Gastrocnemius medialis (tissue), 4 donors: Measurements from ENCODE around the gene BGLAP. TPM values are rescaled to one million over a fixed set of nuclear protein-coding genes. Genes with fewer than 3 reads are reported as not detected.
A peak's percentile ranks its signal among the peaks of the same experiment; 100 is the strongest.
"Not testable (repeated sequence)": the region's sequence is repeated elsewhere in the genome, so short reads cannot be mapped to it uniquely, and the experiment has no call there.

ENCODE experiments used
- ATAC-seq, 2 donors: fragments of 150-250 bp; one replicate each; pipeline ENCODE4 v1.9.1; 2016
- DNase-seq, 2 donors: peaks; one replicate each; pipeline ENCODE4 v3.0.0-alpha.2; 2019
- H3K27ac ChIP-seq, 4 donors: fragments of 200-600 bp; sonication (generic); 1 replicate in 1 of 4; 2 replicates in 3 of 4; pipeline ENCODE4 v1.5.1; 2016 to 2018; ENCODE audit warnings: mild to moderate bottlenecking in 2 of 4, moderate library complexity in 1 of 4
- H3K27me3 ChIP-seq, 3 donors: fragments of 200-600 bp; sonication (generic) in 2 of 3; 1 replicate in 1 of 3; 2 replicates in 2 of 3; pipeline versions ENCODE4 v1.5.1 to v1.6.0; 2016 to 2019; ENCODE audit warnings: mild to moderate bottlenecking in 1 of 3, moderate library complexity in 1 of 3
- H3K36me3 ChIP-seq, 2 donors: fragments of 200-600 bp; sonication (generic) in 1 of 2; one replicate each; pipeline ENCODE4 v1.5.1; 2017 to 2018
- H3K4me1 ChIP-seq, 2 donors: fragments of 200-600 bp; sonication (generic) in 1 of 2; one replicate each; pipeline ENCODE4 v1.5.1; 2016 to 2017; ENCODE audit warnings: mild to moderate bottlenecking in 2 of 2
- H3K4me3 ChIP-seq, 4 donors: fragments of 200-600 bp; sonication (generic) in 3 of 4; 1 replicate in 1 of 4; 2 replicates in 3 of 4; pipeline ENCODE4 v1.5.1; 2016 to 2019; ENCODE audit warnings: mild to moderate bottlenecking in 2 of 4
- H3K9me3 ChIP-seq, 3 donors: fragments of 200-600 bp; sonication (generic) in 2 of 3; 1 replicate in 1 of 3; 2 replicates in 2 of 3; pipeline ENCODE4 v1.5.1; 2016 to 2019
- POLR2A ChIP-seq, 2 donors: fragments of 450-650 bp; IDR thresholded peaks; one replicate each; pipeline ENCODE4 v1.6.1; 2017; ENCODE audit warnings: antibody characterized with exemption in 2 of 2, mild to moderate bottlenecking in 2 of 2, moderate library complexity in 2 of 2
- in situ Hi-C, 4 donors: fragments of 200-750 bp; cut with MboI; loops; one replicate each; pipeline versions ENCODE4 v1.15.0 to v1.8.0; 2017; ENCODE audit warnings: low sequenced_read_pairs in 4 of 4
- intact Hi-C: fragments of 100-400 bp; cut with DNase I; formaldehyde crosslinking; loops from one replicate; pipeline ENCODE4 v1.15.1; 2023; ENCODE audit warnings: low total_unique reads
- total RNA-seq, 4 donors: library from RNA; depleted of rRNA; stranded (reverse); fragments of >200 nt; gene quantifications; one replicate each; pipeline versions ENCODE4 v1.1.0 to v1.2.3, GENCODE V29; 2016
- TF ChIP-seq, protein P1 (sequence below), 5 experiments: fragments of 450-650 bp in 3 of 5; fragments of 200-600 bp in 2 of 5; sonication (generic) in 2 of 5; IDR thresholded peaks in 4 of 5; conservative IDR thresholded peaks in 1 of 5; 1 replicate in 4 of 5; 2 replicates in 1 of 5; pipeline ENCODE4 v1.5.1; 2016 to 2019; ENCODE audit warnings: antibody characterized with exemption in 5 of 5, mild to moderate bottlenecking in 3 of 5, moderate library complexity in 3 of 5

Gene BGLAP
- total RNA-seq, 4 donors from 2014 or later = not detected

DNA sequence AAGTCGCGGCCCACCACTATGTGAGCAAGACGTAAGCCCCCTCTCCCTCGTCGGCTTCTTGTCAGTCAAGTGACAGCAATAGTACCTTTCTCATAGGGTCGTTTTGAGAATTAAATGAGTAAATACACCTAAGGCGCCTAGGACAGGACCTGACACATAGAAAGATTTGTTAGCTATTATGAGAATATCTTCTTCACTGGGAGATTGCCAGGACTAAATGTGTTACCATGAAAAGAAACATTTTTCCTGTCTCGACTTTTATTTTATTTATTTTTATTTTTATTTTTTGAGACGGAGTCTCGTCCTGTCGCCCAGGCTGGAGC is 28.4 kb upstream of the BGLAP start:
- ATAC-seq = no peak
- intact Hi-C loops = loop anchor here (2.0 to 5.0 kb wide), 5 partner anchors 19 to 116 kb away; partner anchors contain the start of genes SLC25A44 and SMG5

DNA sequence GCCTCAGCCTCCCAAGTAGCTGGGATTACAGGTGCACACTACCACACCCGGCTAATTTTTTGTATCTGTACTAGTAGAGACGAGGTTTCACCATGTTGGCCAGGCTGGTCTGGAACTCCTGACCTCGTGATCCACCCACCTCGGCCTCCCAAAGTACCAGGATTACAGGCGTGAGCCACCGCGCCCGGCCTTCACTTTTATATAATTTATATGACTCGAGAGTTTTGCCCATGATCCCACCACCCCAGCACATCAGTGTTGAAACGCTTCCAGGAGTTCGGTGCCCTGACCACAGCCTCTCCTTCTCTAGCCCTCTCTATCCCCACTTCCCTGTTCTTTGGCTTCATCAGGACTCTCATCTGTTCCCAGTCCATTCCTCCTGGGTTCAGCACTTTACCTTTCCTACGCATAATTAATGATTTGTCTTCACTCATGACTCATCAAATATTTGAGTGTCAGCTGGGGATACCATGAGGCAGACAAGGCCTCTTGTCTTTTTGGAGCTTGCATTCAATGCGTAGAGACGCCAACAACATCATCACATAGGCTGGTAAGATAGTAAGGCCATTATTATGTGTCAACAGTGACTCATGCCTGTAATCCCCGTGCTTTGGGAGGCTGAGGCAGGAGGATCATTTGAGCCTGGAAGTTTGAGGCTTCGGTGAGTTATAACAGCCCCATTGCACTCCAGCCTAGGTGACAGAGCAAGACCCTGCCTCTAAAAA is 27.8 kb upstream of the BGLAP start:
- TF ChIP-seq POLR2A (IDR thresholded peaks at IDR 0.05) = no peak
- TF ChIP-seq, protein P1, sequence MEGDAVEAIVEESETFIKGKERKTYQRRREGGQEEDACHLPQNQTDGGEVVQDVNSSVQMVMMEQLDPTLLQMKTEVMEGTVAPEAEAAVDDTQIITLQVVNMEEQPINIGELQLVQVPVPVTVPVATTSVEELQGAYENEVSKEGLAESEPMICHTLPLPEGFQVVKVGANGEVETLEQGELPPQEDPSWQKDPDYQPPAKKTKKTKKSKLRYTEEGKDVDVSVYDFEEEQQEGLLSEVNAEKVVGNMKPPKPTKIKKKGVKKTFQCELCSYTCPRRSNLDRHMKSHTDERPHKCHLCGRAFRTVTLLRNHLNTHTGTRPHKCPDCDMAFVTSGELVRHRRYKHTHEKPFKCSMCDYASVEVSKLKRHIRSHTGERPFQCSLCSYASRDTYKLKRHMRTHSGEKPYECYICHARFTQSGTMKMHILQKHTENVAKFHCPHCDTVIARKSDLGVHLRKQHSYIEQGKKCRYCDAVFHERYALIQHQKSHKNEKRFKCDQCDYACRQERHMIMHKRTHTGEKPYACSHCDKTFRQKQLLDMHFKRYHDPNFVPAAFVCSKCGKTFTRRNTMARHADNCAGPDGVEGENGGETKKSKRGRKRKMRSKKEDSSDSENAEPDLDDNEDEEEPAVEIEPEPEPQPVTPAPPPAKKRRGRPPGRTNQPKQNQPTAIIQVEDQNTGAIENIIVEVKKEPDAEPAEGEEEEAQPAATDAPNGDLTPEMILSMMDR (IDR thresholded peaks at IDR 0.05 in 4 of 5, conservative IDR thresholded peaks at IDR 0.05 in 1 of 5) = no peak
- in situ Hi-C loops = no loop called here

More for the DNA sequence above, 28.4 kb upstream of the BGLAP start:
- no peaks in the 10 kb centered on the region for H3K27me3 ChIP-seq
- peak overlapping the region; percentile 91 to 99 (median 95) for H3K27ac ChIP-seq
- H3K36me3 ChIP-seq = peaks cover 0 to 12% of the 10 kb centered on the region in 2 donors
- peak overlapping the region; percentile 70 to 92 (median 74) for H3K4me3 ChIP-seq
- peaks cover 24 to 25% of the 10 kb centered on the region in 2 donors for H3K4me1 ChIP-seq
- TF ChIP-seq, protein P1 (IDR thresholded peaks at IDR 0.05 in 4 of 5, conservative IDR thresholded peaks at IDR 0.05 in 1 of 5) = no peak
- TF ChIP-seq POLR2A (IDR thresholded peaks at IDR 0.05) = no peak
- H3K9me3 ChIP-seq = no peaks in the 10 kb centered on the region
- in situ Hi-C loops = no loop called here
- DNase-seq = no peak

DNA sequence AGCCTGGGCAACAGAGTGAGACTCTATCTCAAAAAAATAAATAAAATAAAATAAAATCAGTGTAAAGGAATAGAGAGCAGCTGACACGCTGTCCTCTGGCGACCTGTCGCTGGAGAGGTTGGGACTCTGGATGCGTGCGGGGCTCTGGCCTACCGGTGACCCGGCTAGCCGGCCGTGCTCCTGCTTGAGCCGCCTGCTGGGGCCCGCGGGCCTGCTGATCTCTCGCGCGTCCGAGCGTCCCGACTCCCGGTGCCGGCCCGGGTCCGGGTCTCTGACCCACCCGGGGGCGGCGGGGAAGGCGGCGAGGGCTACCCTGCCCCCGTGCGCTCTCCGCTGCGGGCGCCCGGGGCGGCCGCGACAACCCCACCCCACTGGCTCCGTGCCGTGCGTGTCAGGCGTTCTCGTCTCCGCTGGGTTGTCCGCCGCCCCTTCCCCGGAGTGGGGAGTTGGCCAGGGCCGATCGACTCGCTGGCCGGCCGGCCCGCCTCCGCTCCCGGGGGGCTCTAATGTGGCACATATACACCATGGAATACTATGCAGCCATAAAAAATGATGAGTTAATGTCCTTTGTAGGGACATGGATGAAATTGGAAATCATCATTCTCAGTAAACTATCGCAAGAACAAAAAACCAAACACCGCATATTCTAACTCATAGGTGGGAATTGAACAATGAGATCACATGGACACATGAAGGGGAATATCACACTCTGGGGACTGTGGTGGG is 25.5 kb upstream of the BGLAP start:
- in situ Hi-C loops, H3K27me3 ChIP-seq, ATAC-seq, DNase-seq, H3K9me3 ChIP-seq, H3K36me3 ChIP-seq, H3K27ac ChIP-seq, intact Hi-C loops, H3K4me3 ChIP-seq: not testable (repeated sequence)
- H3K4me1 ChIP-seq = peaks cover 24 to 25% of the 10 kb centered on the region in 2 donors

More for the DNA sequence above, 27.8 kb upstream of the BGLAP start:
- ATAC-seq (no peak), DNase-seq (no peak)
- peaks cover 24 to 25% of the 10 kb centered on the region in 2 donors for H3K4me1 ChIP-seq
- peak overlapping the region; percentile 70 to 92 (median 74) for H3K4me3 ChIP-seq
- H3K27ac ChIP-seq = peak overlapping the region; percentile 91 to 99 (median 95)
- intact Hi-C loops = loop anchor here (5.0 kb wide), 2 partner anchors 67 to 117 kb away; no protein-coding TSS in a partner anchor
- no peaks in the 10 kb centered on the region for H3K27me3 ChIP-seq
- no peaks in the 10 kb centered on the region for H3K9me3 ChIP-seq
- H3K36me3 ChIP-seq = peaks cover 0 to 12% of the 10 kb centered on the region in 2 donors

DNA sequence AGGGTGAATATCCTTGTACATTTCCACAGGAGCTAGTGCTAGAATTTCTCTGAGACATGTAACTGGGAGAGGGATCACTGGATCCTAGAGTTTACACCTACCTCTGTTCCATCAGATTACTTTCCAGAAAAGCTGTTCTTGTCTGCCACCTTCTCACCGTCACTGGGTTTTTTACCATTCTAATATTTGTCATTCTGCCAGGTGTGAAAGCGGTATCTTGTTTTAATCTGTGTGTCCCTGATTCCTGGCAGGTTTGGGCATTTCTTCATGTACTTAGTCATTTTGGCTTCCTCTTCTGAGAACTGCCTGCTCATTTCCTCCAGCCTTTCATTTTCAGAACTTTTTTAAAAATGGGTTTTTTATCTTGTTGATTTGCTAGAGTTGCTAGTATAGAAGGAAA is 24.1 kb upstream of the BGLAP start:
- no peak overlapping the region for H3K4me3 ChIP-seq

More for the DNA sequence above, 24.1 kb upstream of the BGLAP start:
- intact Hi-C loops (no loop called here), in situ Hi-C loops (no loop called here)
- TF ChIP-seq, protein P1 (IDR thresholded peaks at IDR 0.05 in 4 of 5, conservative IDR thresholded peaks at IDR 0.05 in 1 of 5) = no peak
- no peak for TF ChIP-seq POLR2A (IDR thresholded peaks at IDR 0.05)
- no peaks in the 10 kb centered on the region for H3K9me3 ChIP-seq
- no peaks in the 10 kb centered on the region for H3K27me3 ChIP-seq
- DNase-seq (no peak), ATAC-seq (no peak)
- H3K4me1 ChIP-seq = peaks cover 18 to 19% of the 10 kb centered on the region in 2 donors
- peak overlapping the region; percentile 1 to 66 (median 16) for H3K27ac ChIP-seq
- peaks cover 0 to 21% of the 10 kb centered on the region in 2 donors for H3K36me3 ChIP-seq
